ENCODE data around the gene PCSK5.

The PCSK5 gene

DNA sequence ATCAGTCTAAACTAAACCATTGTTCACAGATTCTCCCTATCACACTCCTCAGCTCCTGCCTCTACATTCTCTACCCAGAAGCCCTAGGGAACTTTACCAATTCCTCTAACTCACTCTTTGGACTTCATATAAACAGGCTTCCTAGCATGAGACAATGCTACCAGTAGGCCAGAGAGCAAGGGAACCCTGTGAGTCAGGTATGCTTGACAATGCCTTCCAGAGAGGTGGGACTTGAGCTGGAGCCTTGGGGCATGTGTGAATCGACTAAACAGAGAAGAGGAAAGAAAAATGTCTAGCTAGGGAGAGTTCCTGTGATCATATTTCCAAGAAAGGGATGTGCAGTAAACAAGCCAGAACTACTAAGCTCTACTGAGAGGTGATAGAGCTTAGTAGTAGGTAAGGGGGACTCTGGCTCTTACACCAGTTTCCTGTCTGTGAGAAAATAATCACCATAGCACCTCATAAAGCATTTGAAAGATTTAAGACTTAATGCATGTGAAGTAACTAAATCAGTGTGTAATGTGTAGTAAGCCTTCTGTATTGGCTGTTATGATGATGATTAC lies 510.1 kb downstream of the PCSK5 start:
- no peak overlapping the region for H3K27ac ChIP-seq (ENCODE audit: low read length)

DNA sequence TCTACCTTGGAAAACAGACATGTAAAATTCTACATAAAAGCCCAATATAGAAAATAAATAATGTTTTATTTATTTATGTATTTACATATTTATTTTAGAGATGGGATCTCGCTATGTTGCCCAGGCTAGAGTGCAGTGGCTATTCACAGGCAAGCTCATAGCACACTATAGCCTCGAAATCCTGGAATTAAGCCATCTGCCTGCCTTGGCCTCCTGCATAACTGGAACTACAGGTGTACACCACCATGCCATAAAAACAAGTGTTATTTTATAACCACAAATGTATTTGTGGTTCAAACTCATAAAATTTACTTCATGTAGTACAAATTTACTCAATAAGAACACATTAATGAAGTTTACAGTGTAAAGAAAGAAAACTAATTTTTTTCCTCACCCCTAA lies 510.7 kb downstream of the PCSK5 start:
- Histone ChIP-seq H3K4me2 (ENCODE audit: insufficient read depth, low read length) (no peak overlapping the region), H3K36me3 (ENCODE audit: insufficient read depth, low read length) (no peaks in the 10 kb centered on the region), H3K9ac (ENCODE audit: low read depth, low read length) (no peak overlapping the region), H2AFZ (ENCODE audit: low read depth, low read length) (no peak overlapping the region), H4K20me1 (ENCODE audit: insufficient read depth, low read length) (no peaks in the 10 kb centered on the region), H3K4me3 (ENCODE audit: low read depth in 1 of 2, low read length in 2 of 2) (no peak overlapping the region), H3K27ac (ENCODE audit: low read length) (no peak overlapping the region), H3K79me2 (ENCODE audit: insufficient read depth, low read length) (no peaks in the 10 kb centered on the region), H3K4me1 (ENCODE audit: insufficient read depth, low read length) (peaks cover 10% of the 10 kb centered on the region; the same call in 1 of the 2 replicates), H3K9me3 (ENCODE audit: insufficient read depth, low read length, severe bottlenecking) (no peaks in the 10 kb centered on the region), H3K27me3 (ENCODE audit: insufficient read depth, low read length, poor library complexity) (no peaks in the 10 kb centered on the region)
- ATAC-seq (ENCODE audit: insufficient read depth, low read depth), result no peak
- TF ChIP-seq CTCF (IDR thresholded peaks at IDR 0.05; ENCODE audit: borderline replicate concordance, extremely low read depth, low read length, poor library complexity, severe bottlenecking) (no peak), EZH2 (IDR thresholded peaks at IDR 0.05; ENCODE audit: borderline replicate concordance, low read depth, low read length, severe bottlenecking) (no peak)
- DNase-seq, result no peak

More for the DNA sequence above, 510.1 kb downstream of the PCSK5 start:
- no peak for DNase-seq
- Histone ChIP-seq H3K9me3 (ENCODE audit: insufficient read depth, low read length, severe bottlenecking) (no peaks in the 10 kb centered on the region), H2AFZ (ENCODE audit: low read depth, low read length) (no peak overlapping the region), H3K4me3 (ENCODE audit: low read depth in 1 of 2, low read length in 2 of 2) (no peak overlapping the region), H3K9ac (ENCODE audit: low read depth, low read length) (no peak overlapping the region), H3K79me2 (ENCODE audit: insufficient read depth, low read length) (no peaks in the 10 kb centered on the region), H3K27me3 (ENCODE audit: insufficient read depth, low read length, poor library complexity) (no peaks in the 10 kb centered on the region), H3K4me1 (ENCODE audit: insufficient read depth, low read length) (peaks cover 13% of the 10 kb centered on the region; the same call in 1 of the 2 replicates), H3K4me2 (ENCODE audit: insufficient read depth, low read length) (no peak overlapping the region), H3K36me3 (ENCODE audit: insufficient read depth, low read length) (no peaks in the 10 kb centered on the region), H4K20me1 (ENCODE audit: insufficient read depth, low read length) (no peaks in the 10 kb centered on the region)
- TF ChIP-seq CTCF (IDR thresholded peaks at IDR 0.05; ENCODE audit: borderline replicate concordance, extremely low read depth, low read length, poor library complexity, severe bottlenecking), result no peak
- TF ChIP-seq EZH2 (IDR thresholded peaks at IDR 0.05; ENCODE audit: borderline replicate concordance, low read depth, low read length, severe bottlenecking), result no peak
- no peak for ATAC-seq (ENCODE audit: insufficient read depth, low read depth)

- H3K79me2 ChIP-seq (ENCODE audit: insufficient read depth, low read length), result no peaks in the 10 kb centered on the region
- H3K36me3 ChIP-seq (ENCODE audit: insufficient read depth, low read length), result no peaks in the 10 kb centered on the region
- no peaks in the 10 kb centered on the region for H3K9me3 ChIP-seq (ENCODE audit: insufficient read depth, low read length, severe bottlenecking)
- H3K4me2 ChIP-seq (ENCODE audit: insufficient read depth, low read length), result no peak overlapping the region
- no peak overlapping the region for H3K27ac ChIP-seq (ENCODE audit: low read length)
- DNase-seq (no peak), ATAC-seq (ENCODE audit: insufficient read depth, low read depth) (no peak)
- no peak overlapping the region for H3K4me3 ChIP-seq (ENCODE audit: low read depth in 1 of 2, low read length in 2 of 2)
- no peak for TF ChIP-seq CTCF (IDR thresholded peaks at IDR 0.05; ENCODE audit: borderline replicate concordance, extremely low read depth, low read length, poor library complexity, severe bottlenecking)
- no peak for TF ChIP-seq EZH2 (IDR thresholded peaks at IDR 0.05; ENCODE audit: borderline replicate concordance, low read depth, low read length, severe bottlenecking)
- H3K4me1 ChIP-seq (ENCODE audit: insufficient read depth, low read length), result peaks cover 10% of the 10 kb centered on the region; the same call in 1 of the 2 replicates
- no peaks in the 10 kb centered on the region for H4K20me1 ChIP-seq (ENCODE audit: insufficient read depth, low read length)
- no peaks in the 10 kb centered on the region for H3K27me3 ChIP-seq (ENCODE audit: insufficient read depth, low read length, poor library complexity)
- no peak overlapping the region for H3K9ac ChIP-seq (ENCODE audit: low read depth, low read length)
- H2AFZ ChIP-seq (ENCODE audit: low read depth, low read length), result no peak overlapping the region; the same call in 1 of the 2 replicates
Observed at GRCh38 chr9:76401580-76402354, 511.3 kb downstream of the PCSK5 start.

Measured in DND-41 (cell line).